A375 (cell line): ENCODE results near the gene RAB4A. TPM values are rescaled to one million over a fixed set of nuclear protein-coding genes. Genes with fewer than 3 reads are reported as not detected.

Experiments
- total RNA-seq: library from RNA; depleted of rRNA; stranded (reverse); fragments of >200 nt; shearing (Covaris generic); gene quantifications from 2 replicates; pipeline ENCODE4 v1.2.3, GENCODE V29; 2014; rRNA removed

RAB4A gene
- total RNA-seq = 26.1 and 26.3 TPM in 2 replicates

GRCh38 chr1:229270547-229271447 lies at the start of gene RAB4A:
RAB4A (plus strand) TSS chr1:229271111; CDS start chr1:229271340, 229 bp downstream.

GRCh38 chr1:229342656-229343569 lies 72.0 kb downstream of the RAB4A start, which contains the start of gene CCSAP:
CCSAP (minus strand) TSS chr1:229343047; CDS start chr1:229342465, 582 bp downstream.

Other genes with a start within 250 kb of the RAB4A start
- gene CCSAP, start 71.9 kb downstream of the RAB4A start, total RNA-seq = 16.7 and 17.8 TPM in 2 replicates
- gene ACTA1, start 163.0 kb downstream of the RAB4A start, total RNA-seq = not detected in 2 replicates
- gene NUP133, start 237.2 kb downstream of the RAB4A start, total RNA-seq = 34.2 and 41.9 TPM in 2 replicates